Ovary (tissue), 3 donors: Measurements from ENCODE around the gene RNFT2.

Source experiments
- CTCF ChIP-seq, 3 donors: fragments of 450-650 bp in 2 of 3; fragments of 200-600 bp in 1 of 3; IDR thresholded peaks; one replicate each; pipeline versions ENCODE4 v1.5.1 to v1.8.0; 2016 to 2022; ENCODE audit warnings: antibody characterized with exemption in 3 of 3, mild to moderate bottlenecking in 1 of 3
- EP300 ChIP-seq: sonication (generic); formaldehyde crosslinking; IDR thresholded peaks from one replicate; pipeline ENCODE4 v1.6.1; 2017; ENCODE audit warnings: antibody characterized with exemption
- POLR2A ChIP-seq: fragments of 450-650 bp; IDR thresholded peaks from one replicate; pipeline ENCODE4 v1.6.1; 2017; ENCODE audit warnings: antibody characterized with exemption, mild to moderate bottlenecking, moderate library complexity
- donor health status: DM: no; HTN: no; CAD: no.

GRCh38 chr12:116832353-116832752 is 94.2 kb downstream of the RNFT2 start:
- TF ChIP-seq CTCF (IDR thresholded peaks at IDR 0.05) (no peak), EP300 (no peak), POLR2A (no peak)
